GM18505 (cell line): ENCODE data around the gene TANK.

Experiments used
- ATAC-seq: cut with Tn5 transposase; IDR thresholded peaks from one replicate; pipeline ENCODE4 v1.9.1; 2021; ENCODE audit not compliant: unreplicated experiment
- POLR2A ChIP-seq: IDR thresholded peaks from 4 replicates; pipeline ENCODE4 v1.6.1; 2011; ENCODE audit warnings: borderline replicate concordance; ENCODE audit not compliant: insufficient read depth, insufficient read length; ENCODE audit errors: extremely low read depth

The TANK gene

DNA sequence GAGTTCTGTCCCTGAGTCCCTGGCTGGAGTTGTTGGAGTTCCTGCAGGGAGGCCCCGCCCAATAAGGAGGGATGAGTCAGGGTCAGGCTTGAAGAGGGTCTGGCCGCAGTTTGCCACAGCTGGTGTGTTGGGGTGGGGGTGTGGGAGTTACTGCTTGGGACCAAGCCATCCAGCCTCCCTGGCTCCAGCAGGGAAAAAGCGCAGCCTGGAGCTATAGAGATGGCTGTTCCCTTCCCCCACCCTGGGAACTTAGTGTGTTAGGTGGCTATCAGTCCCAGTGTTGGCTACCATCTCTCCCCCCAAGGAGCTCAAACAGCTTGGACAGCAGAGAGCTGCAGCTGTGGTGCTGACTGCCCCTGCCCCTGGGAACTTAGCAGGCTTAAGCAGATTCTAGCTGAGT, 13.2 kb upstream of the TANK start:
- no peak for TF ChIP-seq POLR2A
- no peak for ATAC-seq

DNA sequence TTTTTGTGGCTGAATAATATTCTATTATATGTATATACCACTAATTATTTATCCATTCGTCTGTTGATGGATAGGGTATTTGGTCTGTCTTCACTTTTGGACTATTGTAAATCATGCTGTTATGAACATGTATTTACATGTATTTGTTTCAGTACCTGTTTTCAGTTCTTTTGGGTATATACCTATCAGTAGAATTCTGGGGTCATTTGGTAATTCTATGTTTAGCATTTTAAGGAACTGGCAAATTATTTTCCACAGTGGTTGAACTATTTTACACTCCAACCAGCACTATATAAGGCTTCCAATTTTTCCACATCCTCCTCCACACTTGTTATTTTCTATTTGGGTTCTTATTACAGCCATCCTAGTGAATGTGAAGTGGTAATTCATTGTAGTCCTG, 12.4 kb upstream of the TANK start:
- no peak for TF ChIP-seq POLR2A
- peak; percentile 55 for ATAC-seq

DNA sequence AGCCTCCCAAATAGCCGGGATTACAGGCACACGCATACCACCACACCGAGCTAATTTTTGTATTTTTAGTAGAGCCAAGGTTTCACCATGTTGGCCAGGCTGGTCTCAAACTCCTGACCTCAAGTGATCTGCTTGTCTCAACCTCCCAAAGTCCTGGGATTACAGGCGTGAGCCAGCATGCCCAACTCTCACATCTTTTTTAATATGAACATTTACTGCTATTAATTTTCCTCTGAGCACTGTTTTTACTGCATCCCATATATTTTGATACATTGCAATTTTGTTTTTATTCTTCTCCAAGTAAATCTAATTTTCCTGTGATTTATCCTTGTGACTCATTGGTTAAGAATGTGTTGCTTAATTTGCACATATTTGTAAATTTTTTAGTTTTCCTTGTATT, 9.5 kb upstream of the TANK start:
- no peak for TF ChIP-seq POLR2A
- ATAC-seq: no peak

DNA sequence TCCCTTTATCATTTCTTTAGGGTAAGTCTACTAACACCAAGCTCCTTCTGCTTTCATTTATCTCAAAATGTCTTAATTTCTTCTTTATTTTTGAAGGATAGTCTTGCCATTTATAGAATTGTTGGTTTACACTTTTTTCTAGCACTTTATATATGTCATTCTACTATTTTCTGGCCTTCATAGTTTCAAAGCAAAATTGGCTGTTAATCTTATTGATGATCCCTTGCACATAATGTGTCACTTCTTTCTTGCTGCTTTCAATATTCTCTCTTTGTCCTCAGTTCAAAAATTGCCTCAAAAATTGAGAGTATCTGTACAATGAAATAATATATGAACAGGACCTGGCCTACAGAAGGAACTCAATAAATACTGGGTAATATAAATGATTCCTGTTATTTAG, 7.9 kb upstream of the TANK start:
- no peak for TF ChIP-seq POLR2A

DNA sequence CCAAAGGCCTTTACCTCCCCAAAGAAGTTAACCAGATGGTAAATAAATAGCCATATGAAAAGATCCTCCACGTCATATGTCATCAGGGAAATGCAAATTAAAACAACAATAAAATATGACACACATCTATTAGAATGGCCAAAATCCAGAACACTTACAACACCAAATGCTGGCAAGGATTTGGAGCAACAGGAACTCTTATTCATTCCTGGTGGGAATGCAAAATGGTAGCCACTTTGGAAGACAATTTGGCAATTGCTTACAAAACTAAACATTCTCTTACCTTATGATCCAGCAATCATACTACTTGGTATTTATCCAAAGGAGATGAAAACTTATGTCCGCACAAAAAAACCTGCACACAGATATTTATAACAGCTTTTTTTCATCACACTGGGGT, 1.3 kb upstream of the TANK start:
- no peak for TF ChIP-seq POLR2A
- ATAC-seq: no peak

More for the DNA sequence above, 7.9 kb upstream of the TANK start:
- no peak for ATAC-seq

DNA sequence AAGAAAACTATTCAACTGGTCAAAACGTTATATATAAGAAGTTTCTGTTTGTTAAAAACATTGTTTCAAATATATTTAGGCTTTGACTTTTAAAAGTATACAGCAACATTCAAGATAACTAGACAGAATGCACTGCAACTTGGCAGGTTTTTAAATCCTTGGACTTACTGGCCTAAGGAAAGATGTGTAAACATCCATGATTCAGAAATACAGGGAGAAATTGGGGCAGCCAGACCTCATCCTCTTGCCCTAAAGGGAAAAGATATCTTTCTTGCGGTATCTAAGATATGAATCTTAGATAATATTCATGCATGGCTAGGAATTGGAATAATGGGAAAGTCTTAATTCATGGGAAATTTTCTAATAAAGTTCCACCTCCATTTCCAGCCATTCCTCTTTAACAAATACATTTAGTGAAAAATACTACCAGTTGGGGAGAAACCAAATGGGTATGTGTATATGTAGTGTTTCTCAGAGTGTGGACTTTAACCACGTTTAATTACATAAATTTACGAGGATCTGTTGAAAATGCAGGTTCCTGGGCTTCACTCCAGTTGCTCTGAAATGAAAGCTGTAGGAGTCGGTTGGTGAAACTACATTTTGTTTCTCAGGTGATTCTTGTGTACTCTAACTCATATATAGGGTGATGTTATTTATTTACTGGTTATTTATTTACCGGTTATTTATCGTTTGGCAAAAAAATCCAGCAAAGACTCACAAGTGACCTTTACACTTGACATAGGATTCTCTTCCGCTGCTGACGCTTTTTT, 587 bp upstream of the TANK start:
- no peak for TF ChIP-seq POLR2A
- no peak for ATAC-seq

DNA sequence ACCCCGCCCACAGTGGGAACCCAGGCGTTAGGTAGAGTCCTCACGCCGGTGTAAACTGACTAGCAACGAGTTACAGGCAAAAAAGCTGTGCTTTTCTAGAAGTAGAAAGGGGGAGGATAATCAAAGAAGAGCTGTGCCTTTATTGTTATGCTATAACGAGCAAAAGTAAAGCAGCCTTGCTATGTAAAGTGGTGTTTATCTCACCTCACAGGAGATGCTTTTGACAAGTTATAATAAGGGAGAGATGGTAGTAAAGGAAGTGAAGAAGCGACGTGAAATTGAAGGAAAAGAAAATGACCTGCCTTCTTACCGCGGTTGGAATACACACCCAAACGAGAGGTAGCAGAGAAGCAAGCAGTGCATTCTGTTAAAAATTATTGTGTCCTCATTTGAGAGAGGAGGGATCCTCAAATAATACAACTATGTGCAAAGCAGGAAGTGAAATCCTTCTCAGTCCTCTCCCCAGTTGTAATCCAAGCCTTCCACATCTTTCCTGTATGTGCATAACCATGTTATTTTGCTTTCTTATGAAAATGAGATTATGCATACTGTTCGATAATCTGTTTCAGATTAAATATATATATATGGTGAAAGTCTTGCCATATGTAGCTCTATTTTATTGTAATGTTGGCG, 962 bp downstream of the TANK start:
- no peak for ATAC-seq
- no peak for TF ChIP-seq POLR2A

GRCh38 chr2:161163440-161163839, 3.2 kb downstream of the TANK start:
- no peak for ATAC-seq
- TF ChIP-seq POLR2A: no peak

- no peak for ATAC-seq
- no peak for TF ChIP-seq POLR2A
These were observed 3.9 kb downstream of the TANK start for GRCh38 chr2:161164161-161164560.

DNA sequence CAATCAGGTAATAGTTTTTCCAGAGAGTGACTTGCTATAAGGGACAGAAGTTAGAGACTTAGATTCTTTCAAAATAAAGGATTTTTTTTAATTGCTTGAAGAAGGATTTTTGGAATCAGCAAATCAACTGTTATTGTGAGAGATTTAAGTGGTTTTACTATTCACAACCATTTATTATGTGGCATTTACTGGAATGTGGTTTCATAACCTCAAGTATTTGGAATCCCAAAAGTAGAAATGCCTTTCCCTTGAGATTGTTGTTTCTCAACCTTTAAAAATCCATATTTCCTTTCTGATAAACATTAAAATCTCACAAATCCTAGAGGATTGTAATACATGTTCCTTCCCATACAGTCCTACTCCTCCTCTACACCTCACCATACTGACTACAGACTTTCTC, 5.0 kb downstream of the TANK start:
- ATAC-seq: no peak

GRCh38 chr2:161165811-161166210, 5.6 kb downstream of the TANK start:
- no peak for ATAC-seq

More for the DNA sequence above, 5.0 kb downstream of the TANK start:
- no peak for TF ChIP-seq POLR2A

DNA sequence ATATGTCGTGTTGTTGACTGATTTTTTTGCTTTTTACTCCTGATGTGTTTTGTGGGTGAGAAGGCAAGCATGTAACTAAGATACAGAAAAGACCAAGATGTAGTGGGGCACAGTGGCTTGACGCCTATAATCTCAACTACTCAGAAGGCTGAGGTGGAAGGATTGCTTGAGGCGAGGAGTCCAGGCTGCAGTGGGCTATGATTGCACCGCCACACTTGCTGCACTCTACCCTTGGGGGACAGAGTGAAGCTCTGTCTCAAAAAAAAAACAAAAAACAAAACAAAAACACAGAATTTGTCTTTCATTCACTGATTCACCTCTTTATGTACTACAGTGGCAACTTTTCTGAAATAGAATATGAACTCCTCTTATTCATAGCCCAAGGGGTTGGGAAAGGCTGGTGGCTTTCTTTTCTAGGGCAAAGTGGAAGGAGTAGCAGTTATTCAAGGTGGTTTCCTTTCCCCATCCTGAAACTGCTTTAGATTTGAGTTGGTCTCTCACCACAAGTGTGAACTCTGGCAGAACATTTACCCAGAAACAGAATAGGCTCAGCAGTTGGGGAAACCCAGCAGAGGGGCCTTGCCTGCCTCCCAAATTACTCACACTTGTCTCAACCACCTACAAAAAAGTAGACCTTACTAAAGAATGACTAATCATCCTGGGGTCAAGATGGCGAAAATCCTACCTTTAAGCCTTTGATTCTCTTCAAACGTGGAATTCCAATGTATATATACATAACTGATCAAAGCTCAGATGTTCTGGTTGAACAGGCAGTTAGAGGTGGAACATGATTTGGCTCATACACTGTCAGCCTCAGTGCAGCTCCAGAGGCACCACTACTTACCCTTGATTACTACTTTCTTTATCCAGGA, 6.5 kb downstream of the TANK start:
- TF ChIP-seq POLR2A: no peak
- peak; percentile 75 for ATAC-seq

More at GRCh38 chr2:161165811-161166210, 5.6 kb downstream of the TANK start:
- TF ChIP-seq POLR2A: no peak

DNA sequence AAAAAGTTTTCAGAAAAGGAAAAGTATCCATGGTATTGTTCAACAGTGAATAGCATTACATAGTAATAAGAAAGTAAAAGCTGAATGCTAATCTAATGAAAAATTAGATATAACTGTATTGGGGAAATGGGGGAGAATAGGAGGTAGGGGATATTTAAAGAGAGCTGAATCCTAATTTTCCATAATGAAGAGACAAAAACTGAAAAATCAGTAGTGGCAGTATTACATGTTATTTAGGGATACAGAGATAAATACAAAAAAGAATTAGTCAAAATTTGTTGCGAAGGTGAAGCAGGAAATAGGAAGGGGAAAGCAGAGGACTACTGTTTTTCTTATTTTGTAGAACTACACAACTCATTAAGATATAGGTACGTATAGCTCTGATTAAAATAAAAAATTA, 9.1 kb downstream of the TANK start:
- no peak for ATAC-seq

More for the DNA sequence above, 9.1 kb downstream of the TANK start:
- no peak for TF ChIP-seq POLR2A
